HG03520 (cell line): ENCODE measurements around the gene PCARE.

Experiments
- ATAC-seq: cut with Tn5 transposase; IDR thresholded peaks from one replicate; pipeline ENCODE4 v1.9.1; 2021; ENCODE audit warnings: mild to moderate bottlenecking, moderate library complexity; ENCODE audit not compliant: unreplicated experiment

PCARE gene

GRCh38 chr2:29039718-29040480, 34.4 kb downstream of the PCARE start:
- ATAC-seq, result no peak

DNA sequence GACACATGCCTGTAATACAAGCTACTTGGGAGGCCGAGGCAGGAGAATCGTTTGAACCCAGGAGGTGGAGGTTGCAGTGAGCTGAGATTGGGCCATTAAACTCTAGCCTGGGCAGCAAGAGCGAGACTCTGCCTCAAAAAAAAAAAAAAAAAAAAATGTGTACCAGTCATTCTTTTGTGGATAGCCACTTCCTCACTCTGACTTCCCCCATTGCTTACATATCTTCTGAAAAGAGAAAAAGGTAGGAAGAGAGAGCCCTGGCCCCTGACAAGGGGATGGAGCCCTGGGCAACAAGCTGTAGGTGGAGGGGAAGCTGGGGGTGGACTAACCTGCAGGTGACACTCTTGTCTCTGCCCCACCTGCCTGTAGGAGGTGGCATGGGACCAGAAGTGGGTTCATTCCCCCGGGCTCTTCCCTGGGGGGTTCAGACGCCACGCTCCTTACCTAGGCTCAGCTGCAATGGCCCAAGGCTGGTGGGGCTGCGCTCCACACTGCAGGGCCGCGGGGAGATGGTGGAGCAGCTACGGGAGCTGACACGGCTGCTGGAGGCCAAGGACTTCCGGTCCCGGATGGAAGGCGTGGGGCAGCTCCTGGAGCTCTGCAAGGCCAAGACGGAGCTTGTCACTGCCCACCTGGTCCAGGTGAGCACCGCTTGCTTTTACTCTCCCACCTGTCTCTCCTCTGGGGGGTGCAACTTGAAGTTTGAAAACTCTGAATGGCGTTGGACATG, 39.1 kb downstream of the PCARE start:
- ATAC-seq, result no peak

DNA sequence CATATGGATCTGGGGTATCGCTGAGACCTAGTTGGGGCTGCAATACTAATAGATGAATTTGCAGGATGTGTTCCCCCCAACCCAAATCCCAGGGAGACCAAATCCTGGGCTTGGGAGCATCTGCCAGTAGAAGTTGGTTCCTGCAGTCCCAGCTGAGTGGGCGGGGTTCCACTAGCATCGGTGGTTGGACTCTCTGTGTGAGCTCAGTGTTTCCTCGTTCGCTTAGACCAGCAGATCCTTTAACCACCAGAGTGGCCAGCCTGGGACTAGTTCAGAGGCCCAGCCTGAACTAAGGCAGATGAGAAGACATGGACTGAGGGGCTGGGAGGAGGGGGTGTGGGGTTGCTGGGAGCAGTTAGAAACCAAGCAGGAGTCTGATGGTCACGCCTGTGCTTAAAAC, 40.7 kb downstream of the PCARE start:
- ATAC-seq, result no peak

DNA sequence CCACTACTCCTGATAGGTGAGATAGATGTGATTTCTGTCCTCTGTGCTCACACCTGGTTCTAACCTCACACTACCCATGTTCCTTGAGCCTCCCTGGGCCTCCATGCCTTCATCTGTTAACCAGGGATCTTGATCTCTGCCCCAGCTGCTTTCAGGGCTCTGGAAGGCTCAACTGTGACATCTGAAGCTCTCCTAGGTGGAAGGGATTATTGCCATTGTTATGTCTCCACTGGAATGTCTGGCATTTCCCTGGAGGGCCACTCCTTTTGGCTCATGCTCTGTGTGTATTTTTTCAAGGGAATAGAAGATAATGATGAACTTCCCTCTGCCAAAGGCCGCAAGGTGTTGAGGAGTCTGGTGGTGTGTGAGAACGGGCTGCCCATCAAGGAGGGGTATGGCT, 41.2 kb downstream of the PCARE start:
- no peak for ATAC-seq

GRCh38 chr2:29032189-29032588, 42.1 kb downstream of the PCARE start:
- ATAC-seq, result no peak

DNA sequence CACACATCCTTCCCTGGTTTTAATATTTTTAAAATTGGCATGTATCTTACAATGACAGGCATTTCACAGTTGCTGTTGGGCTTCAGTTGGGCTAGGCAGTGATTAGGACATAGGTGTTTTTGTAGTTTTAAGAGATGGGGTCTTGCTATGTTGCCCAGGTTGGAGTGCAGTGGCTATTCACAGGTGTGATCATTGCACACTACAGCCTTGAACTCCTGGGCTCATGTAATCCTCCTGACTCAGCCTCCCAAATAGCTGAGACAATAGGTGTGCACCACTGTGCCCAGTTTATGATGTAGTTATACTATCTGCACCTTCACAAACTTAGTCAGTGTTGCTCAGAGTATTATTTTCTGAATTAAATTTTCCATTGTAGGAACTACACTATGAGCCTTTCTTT, 43.3 kb downstream of the PCARE start:
- no peak for ATAC-seq

DNA sequence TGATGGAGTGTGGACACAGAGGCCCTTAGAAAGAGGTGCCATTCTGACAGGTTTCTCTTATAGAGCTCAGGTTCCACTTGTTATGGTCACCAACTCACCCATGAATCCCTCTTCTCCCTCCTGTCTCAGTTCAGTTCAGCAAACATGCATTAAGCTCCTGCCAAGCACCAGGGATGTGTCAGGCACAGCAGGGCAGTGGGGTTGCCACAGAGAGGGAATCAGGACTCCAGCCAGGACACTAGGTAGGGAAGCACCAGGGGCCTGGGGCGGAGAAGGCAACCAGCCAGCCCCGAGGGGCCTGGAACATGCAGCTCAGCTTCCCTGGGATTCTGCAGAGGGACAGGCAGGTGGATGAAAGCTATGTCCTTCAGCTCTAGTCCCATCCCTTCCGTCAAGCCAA, 48.6 kb downstream of the PCARE start:
- ATAC-seq, result no peak

GRCh38 chr2:29024882-29025430, 49.4 kb downstream of the PCARE start:
- ATAC-seq, result no peak

GRCh38 chr2:29023188-29023587, 51.1 kb downstream of the PCARE start:
- ATAC-seq, result no peak

- ATAC-seq, result no peak
Measured at GRCh38 chr2:29022679-29023078, 51.6 kb downstream of the PCARE start.

- ATAC-seq, result no peak
Measured at GRCh38 chr2:29021886-29022285, 52.4 kb downstream of the PCARE start.

DNA sequence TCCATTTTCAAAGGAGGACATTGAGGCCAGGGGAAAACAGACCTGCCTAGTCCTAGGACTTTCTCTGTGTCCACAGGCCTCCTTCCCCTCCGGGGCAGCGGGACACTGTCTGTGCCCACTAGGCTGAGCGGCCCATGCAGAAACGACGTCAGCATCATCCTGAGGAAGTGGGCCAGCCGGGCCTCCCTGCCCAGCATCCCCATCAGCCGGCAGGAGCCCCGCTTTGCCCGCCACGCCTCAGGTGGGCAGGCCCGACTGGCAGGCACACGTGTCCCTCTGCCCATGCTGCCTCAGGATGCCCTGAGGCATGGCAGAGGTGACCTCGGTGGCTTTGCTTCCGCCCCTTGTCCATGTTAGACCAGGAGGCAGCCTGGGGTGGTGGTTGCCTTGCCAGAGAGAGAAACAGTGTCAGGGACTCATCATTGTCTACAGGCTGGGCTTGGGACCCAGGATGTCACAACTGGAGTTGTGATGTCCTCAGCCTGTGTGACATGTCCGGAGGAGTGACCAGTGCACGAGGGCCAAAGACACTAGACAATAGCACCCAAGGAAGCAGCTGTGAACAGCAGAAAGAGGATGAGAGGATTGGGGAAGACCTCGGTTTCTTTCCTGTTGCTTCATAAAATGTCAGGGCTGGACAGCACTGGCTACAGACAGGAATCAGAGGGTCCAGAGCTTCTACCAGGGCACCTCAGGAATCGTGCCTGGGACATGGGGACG, 56.4 kb downstream of the PCARE start:
- no peak for ATAC-seq

- no peak for ATAC-seq
Measured at GRCh38 chr2:29016504-29016903, 57.8 kb downstream of the PCARE start.

DNA sequence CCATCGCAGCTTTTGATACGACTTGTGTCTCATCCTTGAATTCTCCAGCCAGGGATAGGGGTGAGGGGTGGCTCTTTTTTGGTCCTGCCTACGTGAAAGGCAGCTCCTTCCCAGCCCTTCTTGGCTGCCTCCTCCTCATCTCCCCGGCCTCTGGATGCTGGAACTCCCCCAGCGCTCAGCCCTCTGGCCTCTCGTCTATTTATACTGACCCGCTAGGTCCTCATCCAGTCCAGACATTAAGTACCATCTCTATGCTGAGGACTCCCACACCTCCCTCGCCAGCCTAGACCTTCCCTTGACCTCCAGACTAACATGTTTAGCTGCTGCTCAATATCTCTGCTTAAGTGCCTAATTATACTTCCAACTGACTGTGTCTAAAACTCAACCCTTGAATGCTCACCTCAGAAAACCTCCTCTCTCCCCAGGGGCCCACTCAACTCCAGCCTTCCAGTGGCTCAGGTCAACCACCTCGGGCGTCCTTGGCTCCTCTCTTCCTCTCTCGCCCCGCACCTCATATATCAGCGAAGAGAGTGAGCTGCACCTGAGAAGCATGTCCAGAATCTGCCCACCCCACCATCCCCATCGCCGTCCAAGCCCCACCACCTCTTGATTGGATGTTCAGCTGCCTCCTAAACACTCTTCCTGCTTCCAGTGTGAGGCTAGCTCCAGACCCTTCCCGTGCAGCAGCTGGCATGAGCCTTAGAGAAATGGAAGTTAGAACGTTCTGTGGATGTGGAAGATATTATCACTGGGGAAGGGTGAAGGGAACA, 58.4 kb downstream of the PCARE start:
- ATAC-seq, result no peak

GRCh38 chr2:29014811-29015421, 59.4 kb downstream of the PCARE start:
- no peak for ATAC-seq

GRCh38 chr2:29014331-29014730, 60.0 kb downstream of the PCARE start:
- ATAC-seq, result no peak

DNA sequence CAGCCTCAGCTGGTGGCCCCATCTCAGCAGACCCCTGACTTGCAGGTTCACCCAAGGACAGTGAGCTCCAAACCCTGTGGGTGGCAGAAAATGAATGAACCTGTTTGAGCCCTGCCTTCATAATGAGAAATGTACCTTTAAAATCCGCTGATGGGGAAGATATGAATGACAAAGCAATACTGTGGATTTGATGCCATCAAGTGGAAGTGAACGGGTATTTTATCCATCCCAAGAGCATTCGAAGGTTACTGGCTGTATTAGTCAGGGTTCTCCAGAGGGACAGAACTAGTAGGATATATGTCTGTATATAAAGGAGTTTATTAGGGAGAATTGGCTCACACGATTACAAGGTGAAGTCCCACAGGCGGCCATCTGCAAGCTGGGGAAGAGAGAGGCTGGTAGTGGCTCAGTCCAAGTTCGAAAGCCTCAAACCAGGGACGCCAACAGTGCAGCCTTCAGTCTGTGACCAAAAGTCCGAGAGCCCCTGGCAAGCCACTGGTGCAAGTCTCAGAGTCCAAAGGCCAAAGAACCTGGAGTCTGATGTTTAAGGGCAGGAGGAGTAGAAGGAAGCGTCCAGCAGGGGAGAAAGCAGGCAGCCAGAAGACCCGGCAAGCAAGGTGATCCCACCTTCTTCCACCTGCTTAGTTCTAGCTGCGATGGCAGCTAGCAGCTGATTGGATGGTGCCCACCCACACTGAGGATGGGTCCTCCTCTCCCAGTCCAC, 61.1 kb downstream of the PCARE start:
- no peak for ATAC-seq

DNA sequence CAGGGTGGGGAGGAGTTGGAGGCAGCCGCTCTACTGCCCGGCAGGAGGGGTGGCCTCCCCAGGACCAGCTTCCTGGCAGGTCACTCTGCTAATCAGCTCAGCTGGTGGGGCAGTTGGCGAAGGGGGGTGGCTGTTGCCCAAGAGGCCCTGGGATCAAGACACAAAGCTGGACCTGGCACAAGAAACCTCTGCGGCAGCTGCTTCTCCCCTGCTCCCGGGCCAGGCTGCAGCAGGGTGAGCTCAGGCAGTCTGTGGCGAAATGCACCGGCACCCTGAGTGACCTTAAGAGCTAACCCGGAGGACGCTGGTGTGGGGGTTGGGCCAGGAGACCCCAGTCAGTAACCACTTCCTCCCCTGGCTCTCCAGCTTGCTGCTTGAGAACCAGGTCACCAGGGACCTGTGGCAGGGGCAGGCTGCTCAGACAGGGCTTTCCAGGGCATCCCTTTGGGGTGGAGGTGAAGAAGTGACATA, 62.1 kb downstream of the PCARE start:
- ATAC-seq, result no peak
